T-cell (primary cell): Measurements from ENCODE around the gene HCFC1R1. TPM values are rescaled to one million over a fixed set of nuclear protein-coding genes. Genes with fewer than 3 reads are reported as not detected.

Source experiments
- ATAC-seq, 4 experiments: fragments of 200-7000 bp in 3 of 4; fragments of 150-1000 bp in 1 of 4; cut with Tn5 transposase; replicated peaks in 1 of 4; 1 replicate in 3 of 4; 2 replicates in 1 of 4; pipeline ENCODE4 v1.10.0; 2021; ENCODE audit warnings: moderate library complexity in 3 of 4, mild to moderate bottlenecking in 2 of 4, moderate number of reproducible peaks in 1 of 4
- CTCF ChIA-PET, 2 donors: fragments of 300-600 bp; sonication (Branson Sonifier 250); formaldehyde crosslinking; loops; one replicate each; lab custom pipeline; 2022; ENCODE audit warnings: antibody characterized with exemption in 2 of 2; lab: Charles Lee
- POLR2A ChIA-PET, 2 donors: fragments of 300-600 bp; sonication (Branson Sonifier 250); formaldehyde crosslinking; loops; one replicate each; lab custom pipeline; 2022; ENCODE audit warnings: antibody characterized with exemption in 2 of 2; lab: Charles Lee
- DNase-seq, 35 experiments: peaks; one replicate each; pipeline versions ENCODE4 v3.0.0 to v3.0.0-alpha.2; 2013 to 2023
- H3K27ac ChIP-seq: one replicate; pipeline ENCODE4 v1.5.1; 2013; ENCODE audit warnings: low read length
- H3K27me3 ChIP-seq, 2 experiments: replicated peaks in 1 of 2; 1 replicate in 1 of 2; 2 replicates in 1 of 2; pipeline versions ENCODE4 v1.6.1 to v1.7.0; 2013; ENCODE audit warnings: low read length in 1 of 2, mixed read lengths in 1 of 2; ENCODE audit not compliant: control insufficient read depth in 2 of 2, insufficient read depth in 2 of 2; ENCODE audit errors: extremely low read depth in 1 of 2
- H3K36me3 ChIP-seq, 2 donors: 1 replicate in 1 of 2; 2 replicates in 1 of 2; pipeline versions ENCODE4 v1.6.1 to v1.7.0; 2013; ENCODE audit warnings: low read length in 1 of 2; ENCODE audit not compliant: control insufficient read depth in 2 of 2, insufficient read depth in 1 of 2; ENCODE audit errors: extremely low read depth in 1 of 2
- H3K4me1 ChIP-seq, 2 experiments: 1 replicate in 1 of 2; 2 replicates in 1 of 2; pipeline versions ENCODE4 v1.6.1 to v1.7.0; 2013; ENCODE audit warnings: low read length in 2 of 2, mixed read lengths in 1 of 2; ENCODE audit not compliant: insufficient read depth in 2 of 2, control insufficient read depth in 1 of 2; ENCODE audit errors: extremely low read depth in 1 of 2
- H3K4me3 ChIP-seq, 2 donors: 1 replicate in 1 of 2; 2 replicates in 1 of 2; pipeline versions ENCODE4 v1.5.1 to v1.7.0; 2013; ENCODE audit warnings: mild to moderate bottlenecking in 2 of 2, low read length in 1 of 2, moderate library complexity in 1 of 2; ENCODE audit not compliant: control insufficient read depth in 1 of 2; ENCODE audit errors: extremely low read depth in 1 of 2
- H3K9me3 ChIP-seq: 2 replicates; pipeline ENCODE4 v1.7.0; 2013
- H3K27ac Mint-ChIP-seq, 2 donors: one replicate each; pipeline ENCODE4 v1.8.0; 2020 to 2021; ENCODE audit warnings: mild to moderate bottlenecking in 2 of 2, mixed read lengths in 2 of 2
- H3K27me3 Mint-ChIP-seq, 2 donors: one replicate each; pipeline ENCODE4 v1.8.0; 2021 to 2022; ENCODE audit warnings: mixed read lengths in 2 of 2
- H3K36me3 Mint-ChIP-seq: one replicate; pipeline ENCODE4 v1.8.0; 2021; ENCODE audit warnings: mixed read lengths
- H3K4me1 Mint-ChIP-seq, 3 donors: one replicate each; pipeline ENCODE4 v1.8.0; 2020 to 2022; ENCODE audit warnings: mixed read lengths in 3 of 3, mild to moderate bottlenecking in 1 of 3
- H3K4me3 Mint-ChIP-seq, 3 donors: one replicate each; pipeline ENCODE4 v1.8.0; 2020 to 2022; ENCODE audit warnings: mild to moderate bottlenecking in 3 of 3, mixed read lengths in 3 of 3, moderate library complexity in 3 of 3
- H3K9me3 Mint-ChIP-seq, 3 donors: one replicate each; pipeline ENCODE4 v1.8.0; 2020 to 2022; ENCODE audit warnings: mixed read lengths in 3 of 3
- WGBS: methylation state at CpG from one replicate; pipeline ENCODE4 v1.1.5; 2013; ENCODE audit warnings: missing lambda C conversion rate; ENCODE audit not compliant: insufficient coverage; 5-methylcytosine and 5-hydroxymethylcytosine counted together
- total RNA-seq, 35 experiments: library from RNA in 6 of 35; stranded (reverse) in 6 of 35; fragments of 120-200 nt in 1 of 35; gene quantifications; one replicate each; pipeline versions ENCODE4 v1.2.1 to v1.2.4 and lab custom pipeline; 2013 to 2026

HCFC1R1 gene
- total RNA-seq, 5 donors from 2014 or later (not counting 1 experiment from before 2014, with no cell fraction given), result 11.4 to 25.9 (median 22.3) TPM

DNA sequence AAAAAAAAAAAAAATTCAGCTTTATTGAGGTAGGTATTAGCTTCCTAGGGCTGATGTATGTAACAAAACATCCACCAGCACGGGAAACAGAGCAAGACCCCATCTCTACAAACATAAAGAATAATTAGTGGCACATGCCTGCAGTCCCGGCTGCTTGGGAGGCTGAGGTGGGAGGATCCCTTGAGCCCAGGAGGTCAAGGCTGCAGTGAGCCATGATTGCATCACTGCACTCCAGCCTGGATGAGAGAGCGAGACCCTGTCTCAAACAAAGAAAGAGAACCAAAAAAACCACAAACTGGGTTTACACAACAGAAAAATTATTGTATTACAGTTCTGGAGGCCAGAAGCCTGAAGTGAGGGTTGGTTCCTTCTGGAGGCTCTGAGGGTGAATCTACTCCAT is 18.6 kb upstream of the HCFC1R1 start:
- CTCF ChIA-PET, result interaction anchor here (0.6 to 1.2 kb wide), 4 partner anchors 9 to 75 kb away, joined by 3 to 7 read pairs (median 3); no protein-coding TSS in a partner anchor
- POLR2A ChIA-PET, result interaction anchor here in 1 of 2 donors (0.6 kb wide), 2 partner anchors 8 to 22 kb away, joined by 4 to 9 read pairs; no protein-coding TSS in a partner anchor
- no peak overlapping the region for H3K27ac Mint-ChIP-seq
- peaks cover 0 to 33% of the 10 kb centered on the region in 2 experiments for H3K4me1 ChIP-seq
- H3K4me1 Mint-ChIP-seq, result peaks cover 11 to 16% (median 15%) of the 10 kb centered on the region in 3 donors
- no peak overlapping the region for H3K4me3 Mint-ChIP-seq
- WGBS, result no CpG with 5 or more reads among the region's 3 CpGs
- H3K4me3 ChIP-seq, result no peak overlapping the region
- peaks cover 32 to 73% of the 10 kb centered on the region in 2 donors for H3K27me3 Mint-ChIP-seq
- no peaks in the 10 kb centered on the region for H3K9me3 Mint-ChIP-seq
- H3K9me3 ChIP-seq, result no peaks in the 10 kb centered on the region
- no peak overlapping the region for H3K27ac ChIP-seq
- H3K36me3 ChIP-seq, result no peaks in the 10 kb centered on the region
- DNase-seq, result no peak
- H3K36me3 Mint-ChIP-seq, result no peaks in the 10 kb centered on the region
- no peak for ATAC-seq
- peaks cover 10 to 98% of the 10 kb centered on the region in 2 experiments for H3K27me3 ChIP-seq

DNA sequence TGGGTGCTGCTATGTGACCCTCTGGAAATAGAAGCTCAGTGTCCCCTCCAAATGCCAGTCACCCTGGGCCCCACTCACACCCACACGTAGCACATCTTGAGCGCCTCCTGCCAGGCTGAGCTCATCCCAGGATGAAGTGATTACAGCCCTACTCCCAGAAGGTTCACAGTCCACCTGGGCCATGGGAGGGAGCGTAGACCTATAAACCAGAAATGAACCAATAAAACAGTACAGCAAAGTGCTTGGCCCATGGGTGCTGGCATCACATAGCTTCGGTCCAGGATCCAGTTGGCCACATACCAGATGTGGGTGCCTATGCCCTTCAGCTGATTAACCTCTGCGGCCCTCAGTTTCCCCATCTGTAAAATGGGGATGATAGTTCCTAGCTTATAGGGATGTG is 15.2 kb upstream of the HCFC1R1 start:
- no peak overlapping the region for H3K4me3 Mint-ChIP-seq
- ChIA-PET CTCF (no interaction called here), POLR2A (no interaction called here)
- WGBS, result 71% methylated on average over 1 of the region's 5 CpGs
- no peaks in the 10 kb centered on the region for H3K9me3 Mint-ChIP-seq
- DNase-seq (no peak), ATAC-seq (no peak)
- no peaks in the 10 kb centered on the region for H3K36me3 Mint-ChIP-seq
- peaks cover 6 to 97% of the 10 kb centered on the region in 2 experiments for H3K27me3 ChIP-seq
- peaks cover 40 to 78% of the 10 kb centered on the region in 2 donors for H3K27me3 Mint-ChIP-seq
- H3K4me1 ChIP-seq, result peaks cover 0 to 18% of the 10 kb centered on the region in 2 experiments
- no peak overlapping the region for H3K27ac ChIP-seq
- no peaks in the 10 kb centered on the region for H3K9me3 ChIP-seq
- H3K4me1 Mint-ChIP-seq, result peaks cover 6 to 13% (median 9%) of the 10 kb centered on the region in 3 donors
- H3K27ac Mint-ChIP-seq, result no peak overlapping the region
- no peak overlapping the region for H3K4me3 ChIP-seq
- no peaks in the 10 kb centered on the region for H3K36me3 ChIP-seq

DNA sequence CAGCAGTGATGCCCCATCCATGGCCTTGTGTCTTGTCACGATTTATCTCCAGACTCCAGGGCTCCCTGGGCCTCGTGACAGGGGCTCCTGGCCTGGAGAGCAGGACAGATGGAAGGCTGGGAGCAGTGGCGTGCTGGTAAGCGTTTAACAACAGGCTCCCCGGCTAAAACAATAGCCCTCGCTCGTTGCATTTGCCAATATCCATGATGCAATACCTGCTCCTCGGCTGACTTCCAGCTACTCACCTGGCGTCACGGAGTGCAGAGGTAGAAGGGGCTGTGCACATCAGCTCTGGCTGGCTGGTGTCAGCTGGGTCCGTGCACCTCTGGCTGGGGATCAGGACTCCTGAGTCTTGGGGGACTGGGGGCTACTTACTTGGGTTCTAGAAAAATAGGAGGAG is 14.5 kb upstream of the HCFC1R1 start:
- DNase-seq (no peak), ATAC-seq (no peak)
- Histone ChIP-seq H3K4me1 (peaks cover 0 to 18% of the 10 kb centered on the region in 2 experiments), H3K4me3 (no peak overlapping the region), H3K27ac (no peak overlapping the region), H3K36me3 (no peaks in the 10 kb centered on the region), H3K9me3 (no peaks in the 10 kb centered on the region), H3K27me3 (peaks cover 6 to 97% of the 10 kb centered on the region in 2 experiments)
- Mint-ChIP-seq H3K27ac (no peak overlapping the region), H3K4me3 (no peak overlapping the region), H3K4me1 (peaks cover 6 to 17% (median 16%) of the 10 kb centered on the region in 3 donors), H3K36me3 (no peaks in the 10 kb centered on the region), H3K9me3 (no peaks in the 10 kb centered on the region), H3K27me3 (peaks cover 42 to 78% of the 10 kb centered on the region in 2 donors)
- ChIA-PET CTCF (no interaction called here), POLR2A (no interaction called here)
- WGBS, result 56% methylated on average over 8 of the region's 11 CpGs

DNA sequence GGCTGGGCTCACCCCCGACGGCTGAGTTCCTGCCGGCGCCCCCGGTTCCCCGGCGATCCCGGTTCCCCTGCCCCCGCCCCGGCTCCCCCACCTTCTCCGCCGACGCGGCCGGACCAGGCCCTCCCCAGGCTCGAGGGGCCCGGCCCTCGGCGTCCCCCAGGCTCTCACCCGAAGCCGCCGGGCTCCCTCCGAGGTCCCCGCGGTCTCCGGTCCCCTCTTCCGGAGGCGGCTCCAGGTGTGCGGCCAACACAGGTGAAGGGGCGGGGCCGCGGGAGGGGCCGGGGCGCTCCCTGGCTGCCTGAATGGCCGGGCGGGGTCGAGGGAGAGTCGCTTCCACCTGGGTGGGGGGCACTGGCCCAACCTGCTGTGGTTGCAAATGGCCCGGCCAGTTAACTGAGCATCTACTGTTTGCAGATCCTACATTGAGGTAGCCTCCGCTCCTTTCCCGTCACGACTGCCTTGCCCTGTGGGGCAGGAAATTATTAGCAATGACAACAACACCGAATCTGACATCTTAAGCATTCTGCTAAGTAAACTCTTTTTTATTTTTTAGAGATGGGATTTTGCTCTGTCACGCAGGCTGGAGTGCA is 13.1 kb upstream of the HCFC1R1 start, which contains the start of gene BICDL2:
TSS of gene BICDL2 (minus strand) at position 219 of the 590 bp plus-strand sequence. CDS start 1,448 bp downstream, outside the sequence.
- peak within 1 kb of the TSS in 1 of 2 donors; percentile 43 for H3K27ac Mint-ChIP-seq
- 5% methylated on average over 38 of the region's 44 CpGs for WGBS
- H3K27me3 ChIP-seq, result peaks cover 10 to 97% of the 10 kb centered on the region in 2 experiments

DNA sequence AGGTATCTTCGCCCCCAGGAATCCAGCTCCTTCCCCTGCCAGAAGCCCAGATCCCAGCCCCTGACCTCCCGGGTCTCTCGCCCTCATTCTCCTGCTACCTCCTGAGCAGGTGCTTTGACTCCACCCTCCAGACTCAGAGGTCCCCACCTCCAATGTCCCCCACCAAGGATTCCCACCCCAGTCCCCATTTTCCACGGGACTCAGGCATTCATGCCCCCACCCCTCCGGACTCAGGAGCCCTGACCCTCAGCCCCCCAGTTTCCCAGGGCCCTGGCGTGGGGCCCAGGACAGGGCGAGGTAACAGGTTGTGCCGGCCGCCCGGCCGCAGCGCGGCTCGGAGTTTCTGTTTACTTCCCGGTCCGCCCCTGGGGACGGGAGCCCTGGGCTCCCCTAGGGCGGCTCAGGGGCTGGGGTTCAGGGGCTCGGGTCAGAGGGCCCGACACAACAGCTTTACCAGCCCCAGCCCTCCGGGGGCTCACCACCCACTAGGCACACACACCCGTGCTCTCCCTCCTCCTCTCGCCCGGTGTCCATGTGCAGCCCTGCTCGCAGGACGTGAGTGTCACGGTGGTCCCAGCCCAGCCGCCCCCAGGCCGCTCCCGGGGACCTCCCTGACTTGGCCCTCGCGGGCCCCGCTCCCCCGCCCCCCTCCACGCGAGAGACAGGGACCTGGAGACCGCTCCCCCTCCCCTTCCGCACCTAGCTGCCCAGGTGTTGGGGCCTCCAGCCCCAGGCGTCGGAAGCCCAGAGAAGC is 12.4 kb upstream of the HCFC1R1 start:
- H3K27ac Mint-ChIP-seq, result peak overlapping the region in 1 of 2 donors; percentile 43
- Histone ChIP-seq H3K27ac (no peak overlapping the region), H3K27me3 (peaks cover 10 to 95% of the 10 kb centered on the region in 2 experiments), H3K4me3 (peak overlapping the region in 1 of 2 donors; percentile 10), H3K4me1 (peaks cover 0 to 18% of the 10 kb centered on the region in 2 experiments), H3K36me3 (no peaks in the 10 kb centered on the region), H3K9me3 (no peaks in the 10 kb centered on the region)
- H3K36me3 Mint-ChIP-seq, result no peaks in the 10 kb centered on the region
- H3K4me3 Mint-ChIP-seq, result peak overlapping the region in 1 of 3 donors; percentile 35
- H3K9me3 Mint-ChIP-seq, result no peaks in the 10 kb centered on the region
- H3K27me3 Mint-ChIP-seq, result peaks cover 53 to 80% of the 10 kb centered on the region in 2 donors
- no peak for DNase-seq
- ChIA-PET CTCF (interaction anchor here in 1 of 2 donors (0.6 to 1.0 kb wide), 2 partner anchors 8 kb away, joined by 4 to 5 read pairs; no protein-coding TSS in a partner anchor), POLR2A (interaction anchor here (0.6 kb wide), 2 partner anchors 10 to 111 kb away, joined by 5 to 8 read pairs; no protein-coding TSS in a partner anchor)
- WGBS, result 6% methylated on average over 29 of the region's 40 CpGs
- peak in 2 of 4 experiments; percentile 17 to 30 for ATAC-seq
- peaks cover 8 to 19% (median 17%) of the 10 kb centered on the region in 3 donors for H3K4me1 Mint-ChIP-seq

More for the DNA sequence above, 13.1 kb upstream of the HCFC1R1 start, which contains the start of gene BICDL2:
- ChIA-PET CTCF (no interaction called here), POLR2A (no interaction called here)
- Mint-ChIP-seq H3K36me3 (no peaks in the 10 kb centered on the region), H3K4me3 (peak within 1 kb of the TSS in 1 of 3 donors; percentile 65), H3K4me1 (peaks cover 6 to 17% (median 17%) of the 10 kb centered on the region in 3 donors), H3K9me3 (no peaks in the 10 kb centered on the region), H3K27me3 (peaks cover 53 to 79% of the 10 kb centered on the region in 2 donors)
- peak in 2 of 4 experiments; percentile 15 to 26 for ATAC-seq
- DNase-seq, result no peak
- Histone ChIP-seq H3K27ac (no peak within 1 kb of the TSS), H3K36me3 (no peaks in the 10 kb centered on the region), H3K9me3 (no peaks in the 10 kb centered on the region), H3K4me1 (peaks cover 0 to 18% of the 10 kb centered on the region in 2 experiments), H3K4me3 (peak within 1 kb of the TSS in 1 of 2 donors; percentile 10)
